Measurements from ENCODE around the gene SPRY4.
A peak's percentile ranks its signal among the peaks of the same experiment; 100 is the strongest.
"Not testable (repeated sequence)": the region's sequence is repeated elsewhere in the genome, so short reads cannot be mapped to it uniquely, and the experiment has no call there.

The SPRY4 gene

DNA sequence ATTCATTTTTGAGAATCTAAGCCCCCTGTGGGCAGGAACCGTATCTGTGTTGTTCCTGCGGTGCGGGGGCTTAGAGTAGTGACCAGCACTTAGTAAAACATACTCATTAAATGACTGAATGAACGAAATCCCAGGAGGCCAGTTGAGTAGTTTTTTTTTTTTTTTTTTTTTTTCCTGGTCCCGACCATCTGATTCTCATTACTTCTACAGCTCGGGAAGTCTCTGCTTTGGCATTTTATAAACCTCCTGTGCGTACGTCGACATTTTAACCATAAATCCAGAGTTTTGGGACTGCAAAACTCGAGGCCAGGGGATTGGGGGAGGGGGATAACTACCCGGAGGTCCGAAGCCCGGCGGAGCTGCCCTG is 31.5 kb upstream of the SPRY4 start:
- H2AFZ ChIP-seq (ENCODE audit: low read depth, low read length) = peak overlapping the region; percentile 93
- H3K27me3 ChIP-seq (ENCODE audit: insufficient read depth, low read length) = no peaks in the 10 kb centered on the region
- peaks cover 18% of the 10 kb centered on the region for H3K4me1 ChIP-seq (ENCODE audit: insufficient read depth, low read length)
- H3K4me3 ChIP-seq (ENCODE audit: low read length) = peak overlapping the region; percentile 59
- no peaks in the 10 kb centered on the region for H3K36me3 ChIP-seq (ENCODE audit: insufficient read depth, low read length)
- H3K9me3 ChIP-seq (ENCODE audit: low read length) = no peaks in the 10 kb centered on the region

GRCh38 chr5:142353071-142353472 is 28.3 kb upstream of the SPRY4 start:
- Histone ChIP-seq H3K27me3 (ENCODE audit: insufficient read depth, low read length) (no peaks in the 10 kb centered on the region), H3K9me3 (ENCODE audit: low read length) (no peaks in the 10 kb centered on the region), H3K4me3 (ENCODE audit: low read length) (no peak overlapping the region), H3K4me1 (ENCODE audit: insufficient read depth, low read length) (peaks cover 8% of the 10 kb centered on the region), H3K36me3 (ENCODE audit: insufficient read depth, low read length) (no peaks in the 10 kb centered on the region), H2AFZ (ENCODE audit: low read depth, low read length) (no peak overlapping the region)

DNA sequence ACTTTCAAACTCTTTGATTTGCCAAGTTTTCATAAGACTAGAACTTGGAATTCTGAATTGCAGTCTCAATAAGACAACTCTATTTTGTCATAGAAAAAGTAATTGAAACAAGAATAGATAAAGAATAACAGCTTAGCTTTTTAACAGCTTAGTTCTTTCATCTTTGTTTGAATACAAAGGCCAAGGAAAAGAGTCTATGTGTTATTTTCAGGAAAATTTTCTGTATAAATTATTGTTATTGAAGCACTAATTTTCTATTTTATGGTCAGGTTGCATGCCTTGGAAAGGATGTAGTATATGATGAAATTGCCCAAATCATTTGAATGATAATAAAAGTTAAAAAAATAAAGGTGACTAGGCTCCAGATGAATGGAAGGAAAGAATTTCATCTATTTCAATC is 25.2 kb upstream of the SPRY4 start:
- Histone ChIP-seq H3K4me1 (ENCODE audit: insufficient read depth, low read length) (peaks cover 14% of the 10 kb centered on the region), H3K9me3 (ENCODE audit: low read length) (no peaks in the 10 kb centered on the region), H2AFZ (ENCODE audit: low read depth, low read length) (no peak overlapping the region), H3K4me3 (ENCODE audit: low read length) (no peak overlapping the region), H3K27me3 (ENCODE audit: insufficient read depth, low read length) (no peaks in the 10 kb centered on the region), H3K36me3 (ENCODE audit: insufficient read depth, low read length) (no peaks in the 10 kb centered on the region)

DNA sequence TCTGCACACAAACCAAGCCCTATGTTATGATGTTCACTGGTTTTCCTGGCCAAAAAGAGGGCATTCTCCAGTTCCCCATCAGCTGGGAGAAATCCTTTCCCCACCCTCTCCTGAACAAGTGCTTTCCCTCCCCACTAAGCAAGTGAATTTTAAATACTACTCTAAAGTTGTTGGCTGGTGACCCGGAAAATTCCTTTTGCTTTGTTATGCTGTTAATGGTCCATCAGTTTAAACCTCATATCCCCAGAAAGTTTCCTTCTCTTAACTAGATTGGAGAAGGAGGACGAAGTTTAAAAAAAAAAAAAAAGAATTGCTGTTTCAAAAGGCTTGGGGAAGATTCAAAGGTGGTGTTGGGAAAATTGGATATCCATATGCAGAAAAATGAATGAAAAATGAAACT is 21.9 kb upstream of the SPRY4 start:
- H2AFZ ChIP-seq (ENCODE audit: low read depth, low read length) = no peak overlapping the region
- H3K27me3 ChIP-seq (ENCODE audit: insufficient read depth, low read length) = no peaks in the 10 kb centered on the region
- H3K4me1 ChIP-seq (ENCODE audit: insufficient read depth, low read length) = peaks cover 11% of the 10 kb centered on the region
- no peak overlapping the region for H3K4me3 ChIP-seq (ENCODE audit: low read length)
- H3K36me3 ChIP-seq (ENCODE audit: insufficient read depth, low read length) = no peaks in the 10 kb centered on the region
- peaks cover 3% of the 10 kb centered on the region for H3K9me3 ChIP-seq (ENCODE audit: low read length)

- not testable (repeated sequence) for H3K36me3 ChIP-seq (ENCODE audit: insufficient read depth, low read length); H2AFZ ChIP-seq (ENCODE audit: low read depth, low read length); H3K4me3 ChIP-seq (ENCODE audit: low read length); H3K27me3 ChIP-seq (ENCODE audit: insufficient read depth, low read length); H3K9me3 ChIP-seq (ENCODE audit: low read length)
- peaks cover 11% of the 10 kb centered on the region for H3K4me1 ChIP-seq (ENCODE audit: insufficient read depth, low read length)
Measured at GRCh38 chr5:142344915-142345314, 20.1 kb upstream of the SPRY4 start.

GRCh38 chr5:142343531-142343930 is 18.7 kb upstream of the SPRY4 start:
- H3K4me1 ChIP-seq (ENCODE audit: insufficient read depth, low read length) = peaks cover 11% of the 10 kb centered on the region
- H3K27me3 ChIP-seq (ENCODE audit: insufficient read depth, low read length) = no peaks in the 10 kb centered on the region
- H2AFZ ChIP-seq (ENCODE audit: low read depth, low read length) = no peak overlapping the region
- no peak overlapping the region for H3K4me3 ChIP-seq (ENCODE audit: low read length)
- no peaks in the 10 kb centered on the region for H3K36me3 ChIP-seq (ENCODE audit: insufficient read depth, low read length)
- H3K9me3 ChIP-seq (ENCODE audit: low read length) = peaks cover 3% of the 10 kb centered on the region

DNA sequence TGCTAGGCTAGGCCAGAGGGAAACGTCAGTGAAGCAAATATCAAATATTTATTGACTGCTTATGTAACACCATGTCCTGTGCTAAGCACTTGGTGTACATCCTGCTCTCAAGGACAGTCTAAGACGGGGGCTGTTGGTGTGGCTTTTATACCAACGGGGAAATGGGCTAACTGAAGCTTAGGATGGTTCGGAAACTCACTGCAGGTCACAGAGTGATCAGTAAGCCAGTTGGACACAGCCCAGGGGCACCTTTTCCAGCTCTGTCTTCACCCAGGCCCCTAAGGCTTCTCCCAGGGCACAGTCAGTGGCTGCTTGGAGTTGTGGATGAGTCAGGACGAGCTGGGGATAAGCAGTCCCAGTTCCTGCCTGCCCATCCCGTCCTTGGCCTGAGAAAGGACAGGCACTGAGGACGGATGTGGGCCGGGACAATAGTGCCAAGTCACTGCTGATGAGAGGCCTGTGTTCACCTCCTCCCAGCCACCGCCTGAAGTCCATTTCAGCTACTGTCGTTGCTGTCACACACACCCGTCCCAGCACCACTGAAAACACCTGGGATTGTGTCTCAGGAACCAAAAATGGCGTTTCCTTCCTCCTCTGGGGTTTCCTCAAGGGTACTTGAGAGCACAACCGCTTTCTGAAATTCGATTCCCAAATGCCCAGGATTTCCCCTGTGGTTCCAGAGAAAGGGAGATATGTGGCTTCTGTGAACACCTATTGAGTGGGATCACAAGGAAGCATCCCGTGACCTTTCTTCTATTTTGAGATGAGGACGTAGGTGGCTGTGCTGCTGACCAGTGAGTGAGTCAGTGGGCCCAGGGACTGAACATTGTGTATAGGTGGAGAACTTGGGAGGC is 17.5 kb upstream of the SPRY4 start:
- peaks cover 3% of the 10 kb centered on the region for H3K9me3 ChIP-seq (ENCODE audit: low read length)
- no peaks in the 10 kb centered on the region for H3K27me3 ChIP-seq (ENCODE audit: insufficient read depth, low read length)
- no peak overlapping the region for H2AFZ ChIP-seq (ENCODE audit: low read depth, low read length)
- no peak overlapping the region for H3K4me3 ChIP-seq (ENCODE audit: low read length)
- no peaks in the 10 kb centered on the region for H3K36me3 ChIP-seq (ENCODE audit: insufficient read depth, low read length)
- H3K4me1 ChIP-seq (ENCODE audit: insufficient read depth, low read length) = peaks cover 11% of the 10 kb centered on the region

DNA sequence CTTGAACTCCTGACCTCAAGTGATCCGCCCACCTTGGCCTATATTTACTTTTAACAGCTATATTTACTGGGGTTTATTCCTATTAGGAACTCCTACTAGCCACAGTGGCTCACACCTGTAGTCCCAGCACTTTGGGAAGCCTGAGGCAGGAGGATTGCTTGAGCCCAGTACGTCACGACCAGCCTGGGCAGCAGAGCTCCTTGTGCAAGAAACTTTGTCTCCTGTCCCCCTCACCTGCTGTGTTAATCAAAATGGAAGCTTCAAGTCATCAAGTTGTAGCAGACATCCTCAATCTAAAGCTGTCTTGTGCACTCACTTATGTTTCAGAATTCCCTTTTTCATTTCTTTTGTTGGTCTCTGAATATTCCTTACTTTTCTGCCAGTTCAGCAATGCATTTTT is 15.0 kb upstream of the SPRY4 start:
- Histone ChIP-seq H3K36me3 (ENCODE audit: insufficient read depth, low read length) (no peaks in the 10 kb centered on the region), H3K27me3 (ENCODE audit: insufficient read depth, low read length) (no peaks in the 10 kb centered on the region), H3K4me3 (ENCODE audit: low read length) (no peak overlapping the region), H3K9me3 (ENCODE audit: low read length) (peaks cover 3% of the 10 kb centered on the region), H2AFZ (ENCODE audit: low read depth, low read length) (no peak overlapping the region), H3K4me1 (ENCODE audit: insufficient read depth, low read length) (peaks cover 1% of the 10 kb centered on the region)

- no peaks in the 10 kb centered on the region for H3K27me3 ChIP-seq (ENCODE audit: insufficient read depth, low read length)
- no peaks in the 10 kb centered on the region for H3K9me3 ChIP-seq (ENCODE audit: low read length)
- H2AFZ ChIP-seq (ENCODE audit: low read depth, low read length) = no peak overlapping the region
- peaks cover 6% of the 10 kb centered on the region for H3K4me1 ChIP-seq (ENCODE audit: insufficient read depth, low read length)
- no peak overlapping the region for H3K4me3 ChIP-seq (ENCODE audit: low read length)
- H3K36me3 ChIP-seq (ENCODE audit: insufficient read depth, low read length) = no peaks in the 10 kb centered on the region
Measured at GRCh38 chr5:142334538-142334937, 9.7 kb upstream of the SPRY4 start.

- H3K27me3 ChIP-seq (ENCODE audit: insufficient read depth, low read length); H3K36me3 ChIP-seq (ENCODE audit: insufficient read depth, low read length); H3K9me3 ChIP-seq (ENCODE audit: low read length); H3K4me3 ChIP-seq (ENCODE audit: low read length); H2AFZ ChIP-seq (ENCODE audit: low read depth, low read length); H3K4me1 ChIP-seq (ENCODE audit: insufficient read depth, low read length): not testable (repeated sequence)
Measured at GRCh38 chr5:142333749-142334148, 8.9 kb upstream of the SPRY4 start.

DNA sequence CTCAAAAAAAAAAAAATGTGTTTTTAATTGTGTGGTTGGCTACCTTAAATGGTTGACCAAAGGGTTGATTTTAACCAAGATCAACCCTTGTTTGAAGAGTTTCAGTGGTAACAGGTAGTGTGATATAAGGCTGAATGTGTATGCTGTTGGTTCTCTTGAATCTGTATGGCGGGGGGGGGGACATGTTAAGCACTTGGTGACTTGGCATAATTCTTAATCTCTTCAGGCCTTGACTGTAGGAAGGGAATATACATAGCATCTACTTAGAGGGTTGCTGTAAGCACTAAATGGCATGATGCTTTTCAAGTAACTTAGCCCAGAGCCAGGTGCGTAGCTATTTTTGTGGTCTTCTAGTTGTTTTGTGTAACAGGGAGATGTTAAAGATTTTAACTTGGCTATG is 5.6 kb upstream of the SPRY4 start:
- Histone ChIP-seq H3K4me3 (ENCODE audit: low read length) (no peak overlapping the region), H3K9me3 (ENCODE audit: low read length) (no peaks in the 10 kb centered on the region), H3K27me3 (ENCODE audit: insufficient read depth, low read length) (peaks cover 8% of the 10 kb centered on the region), H2AFZ (ENCODE audit: low read depth, low read length) (no peak overlapping the region), H3K4me1 (ENCODE audit: insufficient read depth, low read length) (peaks cover 30% of the 10 kb centered on the region), H3K36me3 (ENCODE audit: insufficient read depth, low read length) (no peaks in the 10 kb centered on the region)

GRCh38 chr5:142330026-142330425 is 5.2 kb upstream of the SPRY4 start:
- no peak overlapping the region for H3K4me3 ChIP-seq (ENCODE audit: low read length)
- H3K9me3 ChIP-seq (ENCODE audit: low read length) = no peaks in the 10 kb centered on the region
- H3K36me3 ChIP-seq (ENCODE audit: insufficient read depth, low read length) = no peaks in the 10 kb centered on the region
- H3K4me1 ChIP-seq (ENCODE audit: insufficient read depth, low read length) = peaks cover 32% of the 10 kb centered on the region
- no peak overlapping the region for H2AFZ ChIP-seq (ENCODE audit: low read depth, low read length)
- H3K27me3 ChIP-seq (ENCODE audit: insufficient read depth, low read length) = peaks cover 8% of the 10 kb centered on the region

DNA sequence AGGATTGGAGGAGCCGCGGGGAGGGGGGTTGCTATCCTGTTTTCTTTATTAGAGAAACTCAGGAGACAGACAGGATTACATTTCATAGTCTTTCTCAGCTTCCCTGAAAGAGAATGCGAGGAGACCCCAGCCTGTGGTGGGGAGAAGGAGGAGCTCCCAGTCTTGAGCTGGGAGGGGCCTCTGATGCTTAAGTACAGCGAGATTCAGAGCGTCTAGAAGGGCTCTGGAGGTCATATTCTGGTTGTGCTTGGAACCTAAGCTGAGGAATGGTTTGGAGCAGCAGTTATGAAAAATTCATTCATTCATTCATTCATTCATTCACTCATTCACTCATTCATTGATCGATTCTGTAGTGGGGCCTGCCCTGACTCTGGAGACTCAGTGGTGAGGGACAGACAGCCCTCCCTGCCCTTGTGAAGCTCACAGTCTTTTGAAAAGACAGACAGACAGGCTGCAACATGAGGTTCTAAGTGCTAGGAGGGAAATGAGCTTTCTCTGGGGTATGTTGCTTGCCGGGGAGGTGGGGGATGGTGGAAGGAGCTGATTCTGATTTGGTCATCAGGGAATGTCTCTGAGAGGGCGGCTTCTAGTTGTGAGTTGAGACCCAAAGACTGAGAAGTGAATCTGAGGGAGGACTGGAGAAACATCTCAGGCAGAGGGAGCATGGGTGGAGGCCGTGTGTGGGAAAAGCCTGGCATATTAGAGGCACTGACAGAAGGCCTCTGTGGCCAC is 2.5 kb upstream of the SPRY4 start:
- Histone ChIP-seq H3K36me3 (ENCODE audit: insufficient read depth, low read length) (no peaks in the 10 kb centered on the region), H2AFZ (ENCODE audit: low read depth, low read length) (no peak overlapping the region), H3K9me3 (ENCODE audit: low read length) (no peaks in the 10 kb centered on the region), H3K4me1 (ENCODE audit: insufficient read depth, low read length) (peaks cover 46% of the 10 kb centered on the region), H3K4me3 (ENCODE audit: low read length) (no peak overlapping the region), H3K27me3 (ENCODE audit: insufficient read depth, low read length) (peaks cover 25% of the 10 kb centered on the region)
